DND-41 (cell line): ENCODE data around the gene FZD10.

ENCODE experiments used
- ATAC-seq: fragments of 200-7000 bp; cut with Tn5 transposase; 3 replicates; pipeline ENCODE4 v1.9.1; 2021; ENCODE audit warnings: low read depth; ENCODE audit not compliant: insufficient read depth
- DNase-seq: peaks from one replicate; pipeline ENCODE4 v3.0.0-alpha.2; 2020
- H2AFZ ChIP-seq: 2 replicates; pipeline ENCODE4 v1.6.0; 2012; ENCODE audit warnings: low read depth, low read length
- H3K27ac ChIP-seq: 2 replicates; pipeline ENCODE4 v1.5.1; 2012; ENCODE audit warnings: low read length, inconsistent platforms
- H3K27me3 ChIP-seq: fragments of 200-600 bp; sonication (generic); 2 replicates; pipeline ENCODE4 v1.6.0; 2012; ENCODE audit warnings: low read length, mild to moderate bottlenecking, inconsistent platforms; ENCODE audit not compliant: insufficient read depth, poor library complexity
- H3K36me3 ChIP-seq: 2 replicates; pipeline ENCODE4 v1.5.1; 2012; ENCODE audit warnings: low read length, inconsistent platforms; ENCODE audit not compliant: insufficient read depth
- H3K4me1 ChIP-seq: 2 replicates; pipeline ENCODE4 v1.5.1; 2012; ENCODE audit warnings: mild to moderate bottlenecking, low read length; ENCODE audit not compliant: insufficient read depth
- H3K4me2 ChIP-seq: 2 replicates; pipeline ENCODE4 v1.6.0; 2012; ENCODE audit warnings: mild to moderate bottlenecking, moderate library complexity, low read length, inconsistent platforms; ENCODE audit not compliant: insufficient read depth
- H3K4me3 ChIP-seq, 2 experiments: fragments of 200-600 bp in 1 of 2; shearing (Covaris generic) in 1 of 2; 2 replicates each; pipeline ENCODE4 v1.5.1; 2012 to 2016; ENCODE audit warnings: inconsistent platforms in 2 of 2, low read length in 2 of 2, mild to moderate bottlenecking in 2 of 2, low read depth in 1 of 2, moderate library complexity in 1 of 2
- H3K79me2 ChIP-seq: 2 replicates; pipeline ENCODE4 v1.6.0; 2012; ENCODE audit warnings: low read length, inconsistent platforms; ENCODE audit not compliant: insufficient read depth
- H3K9ac ChIP-seq: 2 replicates; pipeline ENCODE4 v1.6.0; 2012; ENCODE audit warnings: low read depth, mild to moderate bottlenecking, inconsistent platforms, low read length, moderate library complexity
- H3K9me3 ChIP-seq: 2 replicates; pipeline ENCODE4 v1.5.1; 2012; ENCODE audit warnings: low read length, moderate library complexity, mild to moderate bottlenecking, inconsistent platforms; ENCODE audit not compliant: insufficient read depth, severe bottlenecking
- H4K20me1 ChIP-seq: 2 replicates; pipeline ENCODE4 v1.6.0; 2012; ENCODE audit warnings: low read length; ENCODE audit not compliant: insufficient read depth
- EZH2 ChIP-seq: IDR thresholded peaks from 3 replicates; pipeline ENCODE4 v1.6.1; 2012; ENCODE audit warnings: borderline replicate concordance, low read depth, mild to moderate bottlenecking, moderate library complexity, low read length, inconsistent platforms; ENCODE audit not compliant: severe bottlenecking
- TF ChIP-seq, protein P1 (sequence below): IDR thresholded peaks from 2 replicates; pipeline ENCODE4 v1.5.1; 2012; ENCODE audit warnings: borderline replicate concordance, low read length, moderate library complexity, mild to moderate bottlenecking; ENCODE audit not compliant: poor library complexity, severe bottlenecking; ENCODE audit errors: extremely low read depth

FZD10 gene

GRCh38 chr12:130130346-130130745 is 31.9 kb upstream of the FZD10 start:
- H3K9ac ChIP-seq, result no peak overlapping the region
- no peak overlapping the region for H3K4me2 ChIP-seq
- no peak for DNase-seq
- no peak overlapping the region for H3K4me3 ChIP-seq
- no peaks in the 10 kb centered on the region for H3K36me3 ChIP-seq
- H3K4me1 ChIP-seq, result peaks cover 30% of the 10 kb centered on the region
- H3K27ac ChIP-seq, result no peak overlapping the region
- no peaks in the 10 kb centered on the region for H3K79me2 ChIP-seq
- H2AFZ ChIP-seq, result no peak overlapping the region
- H3K9me3 ChIP-seq, result no peaks in the 10 kb centered on the region
- TF ChIP-seq, protein P1, sequence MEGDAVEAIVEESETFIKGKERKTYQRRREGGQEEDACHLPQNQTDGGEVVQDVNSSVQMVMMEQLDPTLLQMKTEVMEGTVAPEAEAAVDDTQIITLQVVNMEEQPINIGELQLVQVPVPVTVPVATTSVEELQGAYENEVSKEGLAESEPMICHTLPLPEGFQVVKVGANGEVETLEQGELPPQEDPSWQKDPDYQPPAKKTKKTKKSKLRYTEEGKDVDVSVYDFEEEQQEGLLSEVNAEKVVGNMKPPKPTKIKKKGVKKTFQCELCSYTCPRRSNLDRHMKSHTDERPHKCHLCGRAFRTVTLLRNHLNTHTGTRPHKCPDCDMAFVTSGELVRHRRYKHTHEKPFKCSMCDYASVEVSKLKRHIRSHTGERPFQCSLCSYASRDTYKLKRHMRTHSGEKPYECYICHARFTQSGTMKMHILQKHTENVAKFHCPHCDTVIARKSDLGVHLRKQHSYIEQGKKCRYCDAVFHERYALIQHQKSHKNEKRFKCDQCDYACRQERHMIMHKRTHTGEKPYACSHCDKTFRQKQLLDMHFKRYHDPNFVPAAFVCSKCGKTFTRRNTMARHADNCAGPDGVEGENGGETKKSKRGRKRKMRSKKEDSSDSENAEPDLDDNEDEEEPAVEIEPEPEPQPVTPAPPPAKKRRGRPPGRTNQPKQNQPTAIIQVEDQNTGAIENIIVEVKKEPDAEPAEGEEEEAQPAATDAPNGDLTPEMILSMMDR, result no peak
- TF ChIP-seq EZH2, result no peak
- ATAC-seq, result no peak
- peaks cover 3% of the 10 kb centered on the region for H3K27me3 ChIP-seq
- peaks cover 46% of the 10 kb centered on the region for H4K20me1 ChIP-seq

DNA sequence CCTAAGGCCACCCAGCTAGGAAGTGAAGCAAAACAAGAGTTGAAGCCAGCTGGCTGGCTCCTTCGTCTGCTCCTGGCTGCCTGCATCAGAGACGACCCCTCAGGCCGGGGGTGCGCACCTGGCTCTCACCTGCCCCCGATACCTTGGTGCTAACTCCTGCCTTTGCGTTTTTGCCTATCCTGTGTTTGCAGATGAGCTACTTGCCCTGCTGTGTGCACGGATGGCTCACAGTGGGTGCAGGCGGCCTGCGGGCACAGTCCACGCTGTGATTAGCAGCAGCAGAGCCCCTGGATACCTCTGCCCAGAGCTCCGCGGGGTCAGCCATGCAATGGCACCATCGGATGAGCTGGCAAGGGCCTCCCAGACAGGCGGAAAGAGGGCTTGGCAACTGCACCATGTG is 31.2 kb upstream of the FZD10 start:
- TF ChIP-seq, protein P1, result no peak
- no peak for TF ChIP-seq EZH2
- peaks cover 4% of the 10 kb centered on the region for H3K27me3 ChIP-seq
- peaks cover 30% of the 10 kb centered on the region for H3K4me1 ChIP-seq
- no peaks in the 10 kb centered on the region for H3K9me3 ChIP-seq
- H3K4me3 ChIP-seq, result no peak overlapping the region
- H3K4me2 ChIP-seq, result no peak overlapping the region
- H3K27ac ChIP-seq, result no peak overlapping the region
- H2AFZ ChIP-seq, result no peak overlapping the region
- H3K36me3 ChIP-seq, result no peaks in the 10 kb centered on the region
- ATAC-seq (no peak), DNase-seq (no peak)
- no peak overlapping the region for H3K9ac ChIP-seq
- peaks cover 50% of the 10 kb centered on the region for H4K20me1 ChIP-seq
- no peaks in the 10 kb centered on the region for H3K79me2 ChIP-seq

GRCh38 chr12:130131801-130132200 is 30.5 kb upstream of the FZD10 start:
- DNase-seq (no peak), ATAC-seq (no peak)
- Histone ChIP-seq H3K4me1 (peaks cover 30% of the 10 kb centered on the region), H3K9me3 (no peaks in the 10 kb centered on the region), H2AFZ (no peak overlapping the region), H4K20me1 (peaks cover 57% of the 10 kb centered on the region), H3K79me2 (no peaks in the 10 kb centered on the region), H3K27me3 (peaks cover 12% of the 10 kb centered on the region), H3K36me3 (no peaks in the 10 kb centered on the region), H3K4me2 (no peak overlapping the region), H3K27ac (no peak overlapping the region), H3K4me3 (no peak overlapping the region), H3K9ac (no peak overlapping the region)
- TF ChIP-seq, protein P1, result no peak
- no peak for TF ChIP-seq EZH2
